NCI-H524 (cell line): Measurements from ENCODE around the gene ATG9A.
"Not testable (repeated sequence)": the region's sequence is repeated elsewhere in the genome, so short reads cannot be mapped to it uniquely, and the experiment has no call there.

ENCODE experiments used
- DNase-seq, 2 experiments: peaks; one replicate each; lab custom pipeline; 2025; lab: John Stamatoyannopoulos, UW

Gene ATG9A, protein sequence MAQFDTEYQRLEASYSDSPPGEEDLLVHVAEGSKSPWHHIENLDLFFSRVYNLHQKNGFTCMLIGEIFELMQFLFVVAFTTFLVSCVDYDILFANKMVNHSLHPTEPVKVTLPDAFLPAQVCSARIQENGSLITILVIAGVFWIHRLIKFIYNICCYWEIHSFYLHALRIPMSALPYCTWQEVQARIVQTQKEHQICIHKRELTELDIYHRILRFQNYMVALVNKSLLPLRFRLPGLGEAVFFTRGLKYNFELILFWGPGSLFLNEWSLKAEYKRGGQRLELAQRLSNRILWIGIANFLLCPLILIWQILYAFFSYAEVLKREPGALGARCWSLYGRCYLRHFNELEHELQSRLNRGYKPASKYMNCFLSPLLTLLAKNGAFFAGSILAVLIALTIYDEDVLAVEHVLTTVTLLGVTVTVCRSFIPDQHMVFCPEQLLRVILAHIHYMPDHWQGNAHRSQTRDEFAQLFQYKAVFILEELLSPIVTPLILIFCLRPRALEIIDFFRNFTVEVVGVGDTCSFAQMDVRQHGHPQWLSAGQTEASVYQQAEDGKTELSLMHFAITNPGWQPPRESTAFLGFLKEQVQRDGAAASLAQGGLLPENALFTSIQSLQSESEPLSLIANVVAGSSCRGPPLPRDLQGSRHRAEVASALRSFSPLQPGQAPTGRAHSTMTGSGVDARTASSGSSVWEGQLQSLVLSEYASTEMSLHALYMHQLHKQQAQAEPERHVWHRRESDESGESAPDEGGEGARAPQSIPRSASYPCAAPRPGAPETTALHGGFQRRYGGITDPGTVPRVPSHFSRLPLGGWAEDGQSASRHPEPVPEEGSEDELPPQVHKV

DNA sequence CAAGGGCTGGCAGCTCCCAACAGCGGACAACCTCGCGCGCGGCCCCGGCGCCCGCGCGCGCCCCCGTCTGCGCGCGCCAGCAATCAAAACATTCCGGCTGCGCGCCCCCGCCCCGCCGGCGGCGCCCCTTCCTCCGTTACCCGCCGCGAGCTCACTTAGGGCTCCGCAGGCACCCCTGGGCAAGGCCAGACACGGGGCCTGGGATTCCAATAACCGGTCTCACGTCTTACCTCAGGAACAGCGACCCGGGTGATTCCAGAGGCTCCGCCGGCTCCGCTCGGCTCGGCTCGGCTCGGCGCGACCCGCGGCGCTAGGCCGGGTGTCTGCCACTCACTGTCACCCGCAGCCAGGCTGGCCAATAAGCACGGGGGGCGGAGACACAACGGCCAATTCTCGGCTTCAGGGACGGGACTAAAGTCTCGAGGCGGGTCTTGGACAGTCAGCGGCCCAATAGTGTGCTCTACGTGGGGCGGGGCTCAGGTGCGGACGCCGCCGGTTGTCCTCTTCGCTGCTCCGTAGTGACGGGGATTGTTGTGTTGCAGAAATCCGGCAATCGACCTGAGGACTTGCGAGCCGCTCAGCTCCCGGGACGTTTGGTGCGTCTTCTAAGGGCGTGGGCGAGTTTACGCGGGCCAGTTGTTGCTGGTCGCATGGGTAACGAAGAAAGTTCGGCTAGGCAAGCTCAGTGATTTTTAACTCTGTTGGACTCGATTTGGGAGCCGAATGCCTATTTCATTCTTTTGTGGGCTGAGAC, at the start of gene ATG9A, which contains the start of gene ANKZF1:
Gene ATG9A, minus strand, starts transcription at position 332 of the 754 bp plus-strand sequence. CDS start 1,612 bp downstream, outside the sequence.
Gene ANKZF1, plus strand, starts transcription at position 502 of the 754 bp plus-strand sequence. CDS start 452 bp downstream, outside the sequence.
- peak; percentile 97 for DNase-seq

DNA sequence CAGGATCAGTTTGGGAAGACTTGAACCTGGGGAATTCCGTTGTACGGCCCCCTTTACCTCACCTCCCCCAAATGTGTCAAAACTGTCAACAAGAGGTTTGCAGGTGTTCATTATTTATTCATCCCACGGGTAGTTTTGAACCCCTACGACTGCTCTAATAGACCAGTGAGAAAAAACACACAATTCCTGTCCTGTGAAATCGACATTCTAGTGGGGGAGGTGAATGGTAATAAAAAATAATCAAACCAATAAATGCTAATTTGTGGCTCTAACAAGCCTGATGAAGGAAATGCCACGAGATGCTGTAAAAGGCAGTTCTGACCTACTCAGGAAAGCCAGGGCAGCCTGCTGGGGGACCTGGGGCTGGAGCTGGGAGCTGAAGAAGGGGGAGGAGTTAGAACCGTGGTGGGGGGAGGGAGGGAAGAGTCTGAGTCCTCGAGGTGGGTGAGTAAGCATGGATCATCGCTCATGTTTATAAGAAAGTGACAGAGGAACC, 49.3 kb upstream of the ATG9A start:
- DNase-seq, result no peak

DNA sequence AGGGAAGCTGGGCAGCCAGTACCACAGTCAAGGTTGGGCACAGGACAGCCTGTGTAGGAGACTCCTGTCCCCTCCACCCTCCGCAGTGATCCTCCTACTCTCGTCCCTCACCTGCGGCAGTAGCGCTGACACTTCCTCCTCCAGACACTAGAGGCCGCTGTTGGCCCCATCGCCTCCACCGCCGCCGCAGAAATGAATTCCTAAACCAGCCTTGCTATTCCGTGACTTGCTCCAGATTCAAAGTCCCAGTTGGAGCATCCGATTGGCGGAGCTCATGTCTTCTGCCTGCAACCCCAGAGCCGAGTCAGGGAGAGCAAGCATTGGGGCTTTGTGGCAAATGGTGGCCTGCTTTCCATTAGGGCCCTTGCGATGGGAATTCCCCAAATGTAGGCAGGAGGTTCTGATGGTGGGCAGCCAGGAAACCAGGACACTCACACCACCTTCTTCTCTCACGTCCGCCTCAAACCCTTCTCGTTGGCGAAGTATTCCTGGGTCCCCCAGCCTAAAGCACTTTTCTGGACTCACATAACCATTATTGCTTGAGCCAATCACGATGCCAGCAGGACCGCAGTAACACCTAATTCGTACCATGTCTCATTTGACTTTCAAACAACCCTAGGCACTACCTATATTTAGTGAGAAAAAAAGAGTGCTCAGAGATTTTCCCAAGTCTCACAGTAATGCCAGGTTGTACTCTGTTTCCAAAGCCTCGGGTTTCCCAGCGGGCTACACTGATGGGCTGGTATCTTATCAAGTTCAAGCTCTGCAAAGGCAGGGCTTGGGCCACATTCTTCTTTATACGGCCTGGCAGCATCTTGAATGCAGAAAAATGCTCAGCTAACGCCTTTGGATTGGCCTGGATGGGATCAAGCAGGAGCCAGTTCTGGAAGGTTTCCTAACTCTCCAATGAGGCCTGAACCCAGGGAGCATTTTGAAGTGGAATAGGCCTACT, 48.5 kb upstream of the ATG9A start:
- peak; percentile 61 to 74 for DNase-seq

DNA sequence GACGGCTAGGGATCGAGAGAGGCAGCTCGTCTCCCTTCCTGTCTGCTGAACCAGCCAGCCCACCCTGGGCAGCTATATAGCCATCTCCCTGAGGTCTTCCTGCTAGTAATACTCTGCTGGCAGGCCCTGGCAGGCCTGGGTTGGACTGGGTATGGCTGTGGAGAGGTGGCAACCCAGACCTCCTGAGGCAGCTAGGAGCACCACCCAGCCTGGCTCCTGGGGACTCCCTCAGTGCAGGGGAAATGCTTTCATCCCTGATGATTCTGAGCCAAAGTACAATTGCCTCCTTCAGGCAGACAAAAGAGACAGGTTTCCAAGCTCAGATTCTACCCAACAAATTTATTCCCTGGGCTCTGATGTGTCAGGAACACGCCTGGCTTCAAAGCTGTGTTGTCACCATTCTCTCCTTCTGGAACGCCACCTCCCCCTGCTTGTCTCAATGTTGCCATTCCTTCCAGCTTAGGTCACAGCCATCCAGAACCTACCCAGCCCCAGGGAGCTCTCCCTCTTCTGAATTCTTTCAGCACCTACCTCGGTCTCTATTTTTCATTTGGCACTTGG, 45.0 kb upstream of the ATG9A start:
- no peak for DNase-seq

DNA sequence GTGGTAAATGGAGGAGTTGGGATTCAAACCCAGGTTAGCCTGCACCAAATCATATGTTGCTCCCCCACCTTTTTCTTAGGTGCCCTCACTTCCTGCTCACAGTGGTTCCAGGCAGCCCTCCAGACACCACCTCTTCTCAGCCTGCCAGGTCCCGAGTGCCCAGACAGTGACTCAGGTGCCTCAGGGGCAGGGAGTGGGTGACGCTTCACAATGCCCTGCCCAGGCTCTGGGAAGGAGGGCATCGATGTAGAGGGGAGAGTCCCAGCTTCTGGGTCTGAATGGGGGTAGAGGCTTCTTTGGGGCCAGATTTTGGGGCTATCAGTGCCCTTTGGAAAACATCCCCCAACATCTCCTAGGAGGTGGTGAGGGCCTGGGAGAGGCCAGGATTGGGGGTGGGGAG, 44.5 kb upstream of the ATG9A start:
- no peak for DNase-seq

DNA sequence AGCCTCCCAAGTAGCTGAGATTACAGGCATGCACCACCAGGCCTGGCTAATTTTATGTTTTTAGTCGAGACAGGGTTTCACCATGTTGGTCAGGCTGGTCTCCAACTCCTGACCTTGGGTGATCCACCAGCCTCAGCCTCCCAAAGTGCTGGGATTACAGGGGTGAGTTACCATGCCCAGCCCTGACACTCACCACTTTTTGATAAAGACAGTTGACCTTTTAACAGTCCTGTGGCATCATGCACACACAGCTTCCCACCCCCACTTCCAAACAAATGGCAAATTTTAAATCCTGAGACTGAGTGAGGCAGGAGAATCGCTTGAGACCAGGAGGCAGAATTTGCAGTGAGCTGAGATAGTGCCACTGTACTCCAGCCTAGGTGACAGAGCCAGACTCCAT, 43.6 kb upstream of the ATG9A start:
- DNase-seq, result peak; percentile 17 to 43

DNA sequence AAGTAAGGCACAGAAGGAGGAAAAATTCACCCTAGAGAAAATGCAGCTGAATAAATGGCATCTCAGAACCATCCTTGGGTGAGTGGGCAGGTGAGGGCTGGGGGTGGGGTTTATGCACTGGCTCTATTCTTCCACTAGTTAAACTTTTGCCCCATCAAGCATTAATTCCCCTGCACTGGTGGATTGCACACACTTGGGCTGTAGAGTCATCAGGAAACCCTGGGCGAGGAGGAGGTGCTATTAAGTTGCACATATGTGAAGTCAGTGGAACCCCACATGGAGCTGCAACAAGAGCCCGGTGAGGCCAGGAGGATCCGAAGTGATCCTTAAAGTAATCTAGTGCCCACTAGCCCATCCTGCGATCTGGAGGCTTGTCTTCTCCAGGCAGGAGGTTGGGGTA, 42.9 kb upstream of the ATG9A start:
- no peak for DNase-seq

DNA sequence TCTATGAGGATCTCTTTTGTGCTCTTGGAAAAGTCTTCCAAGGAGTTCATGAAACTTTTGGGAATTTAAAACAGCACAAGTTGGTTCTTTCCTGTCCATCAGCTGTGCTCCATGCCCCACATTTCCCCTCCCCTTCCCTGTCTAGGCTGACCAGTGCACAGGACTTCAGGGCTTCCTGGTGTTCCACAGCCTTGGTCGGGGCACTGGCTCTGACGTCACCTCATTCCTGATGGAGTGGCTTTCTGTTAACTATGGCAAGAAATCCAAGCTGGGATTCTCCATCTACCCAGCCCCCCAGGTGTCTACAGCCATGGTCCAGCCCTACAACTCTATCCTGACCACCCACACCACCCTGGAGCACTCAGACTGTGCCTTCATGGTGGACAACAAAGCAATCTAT, 41.6 kb upstream of the ATG9A start:
- DNase-seq, result no peak

DNA sequence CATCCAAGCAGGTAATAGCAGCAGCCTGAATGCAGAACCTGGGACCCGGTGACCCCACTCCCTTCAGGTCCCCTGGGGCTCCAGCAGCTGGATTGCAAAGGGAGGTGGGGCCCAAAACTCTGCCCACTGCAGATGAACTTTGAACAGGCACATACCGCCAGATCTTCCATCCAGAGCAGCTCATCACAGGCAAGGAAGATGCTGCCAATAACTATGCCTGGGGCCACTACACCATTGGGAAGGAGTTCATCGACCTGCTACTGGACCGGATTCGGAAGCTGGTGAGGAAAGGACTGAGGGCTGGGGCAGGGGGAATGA, 40.6 kb upstream of the ATG9A start:
- DNase-seq, result no peak

DNA sequence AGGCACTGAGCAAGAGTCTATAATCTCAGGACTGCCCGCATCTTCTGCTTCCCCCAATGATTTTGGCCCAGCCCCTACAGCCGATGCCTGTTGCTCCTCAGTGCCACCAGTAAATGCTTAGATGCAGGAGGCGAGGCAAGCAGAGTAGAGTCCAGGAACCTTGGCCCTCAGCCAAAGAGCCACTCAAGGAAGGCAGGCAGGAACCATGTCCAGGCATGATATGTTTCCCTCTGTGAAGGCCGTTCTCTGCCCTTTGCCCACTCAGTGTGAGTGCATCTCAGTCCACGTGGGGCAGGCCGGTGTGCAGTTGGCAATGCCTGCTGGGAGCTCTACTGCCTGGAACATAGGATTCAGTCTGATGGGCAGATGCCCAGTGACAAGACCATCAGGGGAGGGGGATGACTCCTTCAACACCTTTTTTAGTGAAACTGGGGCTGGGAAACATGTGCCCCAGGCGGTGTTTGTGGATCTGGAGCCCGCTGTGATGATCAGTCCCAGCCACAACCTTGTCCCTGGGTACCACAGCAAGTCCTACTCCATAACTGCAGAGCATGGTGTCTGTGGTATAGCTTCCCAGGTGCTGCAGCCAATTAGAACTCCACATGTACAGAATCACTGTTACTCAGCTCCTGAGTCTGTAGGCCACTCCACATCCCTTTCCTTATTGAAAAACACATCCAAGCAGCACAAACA, 40.1 kb upstream of the ATG9A start:
- peak in 1 of 2 experiments; percentile 20 for DNase-seq

DNA sequence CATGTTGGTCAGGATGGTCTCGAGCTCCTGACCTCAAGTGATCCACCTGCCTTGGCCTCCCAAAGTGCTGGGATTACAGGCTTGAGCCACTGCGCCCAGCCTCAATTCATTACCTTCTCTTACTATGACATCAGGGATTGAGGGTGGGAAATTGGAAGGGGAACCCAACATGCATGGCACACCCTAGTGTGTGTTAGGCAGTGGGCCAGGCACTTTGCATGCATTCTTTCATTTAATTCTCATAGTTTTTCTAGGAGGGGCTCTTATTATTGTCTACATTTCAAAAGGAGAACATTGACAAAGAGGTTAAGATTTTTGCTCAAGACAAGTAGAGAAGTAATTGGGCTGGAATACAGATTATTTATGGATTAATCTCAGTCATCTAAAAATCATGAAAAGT, 38.9 kb upstream of the ATG9A start:
- no peak for DNase-seq

DNA sequence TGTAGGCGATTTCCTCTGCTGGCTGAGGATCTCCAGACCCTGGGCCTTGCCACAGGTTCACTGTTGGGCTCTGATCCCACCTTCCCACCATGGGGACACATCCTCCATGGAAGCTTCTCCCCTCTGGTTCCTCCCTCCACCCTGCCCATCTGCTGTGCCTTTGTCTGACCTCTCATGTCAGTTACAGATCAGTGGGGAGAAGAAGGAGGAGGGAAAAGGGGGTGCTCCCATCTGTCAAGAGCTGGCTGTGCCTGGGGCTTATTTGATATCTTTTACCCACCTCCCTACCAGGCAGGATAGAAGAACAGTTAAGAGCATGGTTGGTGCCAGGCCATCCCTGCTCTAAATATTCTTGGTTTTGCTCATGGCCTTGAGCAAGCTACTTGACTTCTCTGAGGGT, 37.5 kb upstream of the ATG9A start:
- DNase-seq, result peak in 1 of 2 experiments; percentile 76

DNA sequence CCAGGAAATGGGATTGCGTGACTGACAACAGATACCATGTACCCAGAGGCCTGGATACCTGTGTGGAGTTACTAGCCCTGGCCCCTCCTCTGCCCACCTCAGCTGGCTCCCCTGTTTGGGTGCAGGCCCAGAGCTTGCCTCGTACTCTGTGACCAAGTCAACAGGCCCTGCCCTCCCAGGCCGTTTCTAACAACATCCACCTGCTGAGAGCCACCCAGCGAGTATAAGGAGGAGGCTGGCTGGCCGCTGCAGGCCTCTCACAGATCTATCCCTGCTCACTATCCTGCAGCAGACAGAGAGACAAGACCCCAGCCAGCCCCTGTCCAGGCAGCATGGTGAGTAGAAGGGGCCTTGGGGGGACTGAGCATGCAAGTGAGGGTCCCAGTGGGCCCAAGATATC, 36.8 kb upstream of the ATG9A start:
- DNase-seq, result no peak

DNA sequence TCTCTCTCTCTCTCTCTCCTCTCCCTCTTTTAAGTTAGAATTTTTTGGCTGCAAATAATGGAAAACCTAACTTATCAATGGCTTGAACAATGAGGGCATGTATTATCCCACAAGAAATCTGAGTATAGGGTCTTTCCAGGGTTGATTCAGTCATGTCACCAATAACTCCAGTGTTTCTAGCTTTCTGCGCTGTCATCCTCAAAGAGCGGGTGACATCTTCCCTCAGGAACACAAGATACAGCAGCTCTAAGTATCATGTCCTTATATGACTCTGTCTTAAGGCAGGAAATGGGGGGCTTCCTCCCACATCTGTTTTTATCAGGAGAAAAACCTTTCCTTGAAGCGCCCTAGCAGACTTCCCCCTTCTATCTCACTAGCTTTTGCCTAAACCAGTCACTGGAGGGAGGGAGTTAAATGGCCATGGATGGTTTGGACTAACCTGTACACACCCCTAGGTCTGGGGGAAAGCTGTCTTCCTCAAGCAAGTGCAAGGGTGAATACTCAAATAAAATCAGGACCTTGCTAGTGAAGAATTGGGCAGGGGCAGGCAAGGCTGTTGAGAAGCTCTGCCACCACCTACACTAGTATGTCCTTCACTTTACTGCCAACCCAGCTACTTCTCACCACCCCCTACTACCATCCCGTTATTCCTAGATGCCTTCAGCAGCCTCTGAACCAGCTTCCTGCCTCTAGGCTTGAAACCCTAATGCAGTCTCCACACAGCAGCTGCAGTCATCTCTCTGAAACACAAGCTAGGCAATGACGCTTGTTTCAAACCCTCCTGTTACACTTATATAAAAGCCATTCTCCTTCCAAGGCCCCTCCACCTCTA, 31.8 kb upstream of the ATG9A start:
- no peak for DNase-seq

DNA sequence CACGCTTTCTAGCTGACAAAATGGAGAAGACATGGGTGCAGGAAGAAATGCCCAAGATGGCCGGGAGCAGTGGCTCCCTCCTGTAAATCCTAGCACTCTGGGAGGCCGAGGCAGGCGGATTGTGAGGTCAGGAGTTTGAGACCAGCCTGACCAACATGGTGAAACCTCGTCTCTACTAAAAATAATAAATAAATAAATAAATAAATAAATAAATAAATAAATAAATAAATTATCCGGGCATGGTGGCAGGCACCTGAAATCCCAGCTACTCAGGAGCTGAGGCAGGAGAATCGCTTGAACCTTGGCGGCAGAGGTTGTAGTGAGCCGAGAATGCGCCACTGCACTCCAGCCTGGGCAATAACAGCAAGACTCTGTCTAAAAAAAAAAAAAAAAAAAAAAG, 29.5 kb upstream of the ATG9A start:
- DNase-seq, result not testable (repeated sequence)

DNA sequence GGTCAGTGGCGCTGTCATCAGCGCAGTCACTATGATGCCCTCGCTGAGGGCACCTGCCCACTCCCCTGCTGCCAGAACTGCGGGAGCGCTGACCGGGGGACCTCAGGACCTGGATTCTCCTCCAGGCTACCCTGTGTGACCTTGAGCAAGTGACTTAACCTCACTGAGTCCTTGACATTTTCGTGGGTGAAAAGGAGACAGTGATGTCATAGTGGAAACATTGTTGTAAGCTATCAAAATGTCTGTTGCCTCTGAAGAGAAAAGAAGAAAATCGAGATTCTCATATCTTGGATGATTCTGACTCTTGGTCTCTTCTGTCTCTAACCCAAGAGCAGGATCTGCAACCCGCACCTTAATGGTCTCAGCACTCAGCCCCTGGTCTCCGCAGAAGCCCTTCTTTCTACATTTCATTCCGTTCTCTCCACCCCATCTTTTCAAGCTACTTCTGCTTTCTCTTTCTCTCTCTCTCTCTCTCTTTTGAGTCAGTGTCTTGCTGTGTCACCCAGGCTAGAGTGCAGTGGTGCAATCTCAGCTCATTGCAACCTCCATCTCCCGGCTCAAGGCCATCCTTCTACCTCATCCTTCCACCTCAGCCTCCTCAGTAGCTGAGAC, 25.3 kb upstream of the ATG9A start:
- DNase-seq, result no peak

DNA sequence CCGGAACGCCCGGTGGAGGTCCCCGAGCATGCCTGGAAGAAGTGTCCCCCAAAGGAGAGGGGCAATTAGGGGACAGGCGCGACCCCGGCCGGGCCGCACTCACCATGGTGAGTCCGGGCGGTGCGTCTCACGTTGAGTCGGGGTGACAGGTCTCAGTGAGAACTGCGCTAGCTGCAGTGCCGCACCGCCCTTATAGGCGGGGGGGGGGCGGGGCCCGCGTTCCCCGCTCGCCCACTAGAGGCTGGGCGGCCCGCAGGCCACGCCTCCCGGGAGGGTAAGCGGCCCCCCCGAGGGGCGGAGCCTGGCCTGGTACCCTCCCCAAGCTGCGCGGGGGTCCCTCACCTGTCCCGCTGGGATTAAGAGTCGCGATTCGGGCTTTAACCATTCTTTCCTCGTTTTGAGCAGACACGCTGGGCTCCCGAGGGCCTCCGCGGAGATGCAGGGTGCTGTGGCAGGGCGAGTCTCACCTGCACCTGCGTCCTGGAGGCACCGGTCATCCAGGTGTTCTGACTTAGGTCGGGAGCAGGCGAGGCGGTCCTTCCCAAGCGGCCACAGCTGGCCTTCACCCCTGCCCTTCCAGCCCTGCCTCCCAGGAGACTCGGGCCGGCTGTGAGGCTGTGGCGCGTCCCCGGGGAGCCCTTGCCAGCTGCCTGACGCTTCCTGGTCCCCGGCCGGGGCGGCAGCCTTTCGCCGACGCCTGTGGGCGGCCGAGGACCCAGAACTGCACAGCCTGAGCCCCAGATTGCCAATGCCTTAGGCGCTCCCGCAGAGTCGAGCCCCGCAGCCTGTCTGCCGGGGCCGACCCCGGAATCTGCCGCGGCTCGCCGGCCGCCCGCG, 24.5 kb upstream of the ATG9A start, which contains the start of gene TUBA4A:
Gene TUBA4A, minus strand, starts transcription at position 166 of the 837 bp plus-strand sequence. Its CDS starts 60 bp downstream, at position 106.
- DNase-seq, result peak; percentile 72 to 89
